ENCODE measurements around the gene WDR27.

WDR27 gene

GRCh38 chr6:169421586-169422264 lies 280.1 kb downstream of the WDR27 start:
- no peaks in the 10 kb centered on the region for H3K9me2 ChIP-seq (replicated peaks; ENCODE audit: low read depth, low read length)
- H3K27me3 ChIP-seq (ENCODE audit: insufficient read depth, low read length, poor library complexity, severe bottlenecking), result no peaks in the 10 kb centered on the region
- no peaks in the 10 kb centered on the region for H4K20me1 ChIP-seq (ENCODE audit: insufficient read depth, low read length, poor library complexity, severe bottlenecking)
- H3K4me1 ChIP-seq (ENCODE audit: insufficient read depth, low read length, poor library complexity, severe bottlenecking), result no peaks in the 10 kb centered on the region
- H3K36me3 ChIP-seq (ENCODE audit: insufficient read depth, low read length), result no peaks in the 10 kb centered on the region
- TF ChIP-seq CTCF (conservative IDR thresholded peaks at IDR 0.05; ENCODE audit: low read length), result no peak
- TF ChIP-seq EZH2phosphoT487 (IDR thresholded peaks at IDR 0.05; ENCODE audit: borderline replicate concordance), result no peak
- H3K79me2 ChIP-seq (ENCODE audit: insufficient read depth, low read length), result no peaks in the 10 kb centered on the region
- no peak overlapping the region for H2AFZ ChIP-seq (ENCODE audit: low read length)
- no peak overlapping the region for H3K4me2 ChIP-seq (ENCODE audit: low read depth, low read length, poor library complexity, severe bottlenecking)
- peaks cover 17% of the 10 kb centered on the region; the same call in 1 of the 2 replicates for H3K9me3 ChIP-seq (ENCODE audit: insufficient read depth, low read depth, low read length)
- no peaks in the 10 kb centered on the region for H3F3A ChIP-seq (ENCODE audit: low read depth)
- no peak overlapping the region for H3K9ac ChIP-seq (ENCODE audit: low read depth, low read length, poor library complexity, severe bottlenecking)
- no peak overlapping the region for H3K4me3 ChIP-seq (ENCODE audit: low read length, poor library complexity, severe bottlenecking)

- H3K79me2 ChIP-seq (ENCODE audit: insufficient read depth, low read length), result no peaks in the 10 kb centered on the region
- no peaks in the 10 kb centered on the region for H3K27me3 ChIP-seq (ENCODE audit: insufficient read depth, low read length, poor library complexity, severe bottlenecking)
- no peak overlapping the region for H3K4me2 ChIP-seq (ENCODE audit: low read depth, low read length, poor library complexity, severe bottlenecking)
- no peak overlapping the region for H3K9ac ChIP-seq (ENCODE audit: low read depth, low read length, poor library complexity, severe bottlenecking)
- TF ChIP-seq CTCF (conservative IDR thresholded peaks at IDR 0.05; ENCODE audit: low read length) (no peak), EZH2phosphoT487 (IDR thresholded peaks at IDR 0.05; ENCODE audit: borderline replicate concordance) (no peak)
- H3F3A ChIP-seq (ENCODE audit: low read depth), result no peaks in the 10 kb centered on the region
- H3K4me1 ChIP-seq (ENCODE audit: insufficient read depth, low read length, poor library complexity, severe bottlenecking), result no peaks in the 10 kb centered on the region
- no peak overlapping the region for H3K4me3 ChIP-seq (ENCODE audit: low read length, poor library complexity, severe bottlenecking)
- no peak overlapping the region for H2AFZ ChIP-seq (ENCODE audit: low read length)
- no peaks in the 10 kb centered on the region for H3K9me2 ChIP-seq (replicated peaks; ENCODE audit: low read depth, low read length)
- no peaks in the 10 kb centered on the region for H4K20me1 ChIP-seq (ENCODE audit: insufficient read depth, low read length, poor library complexity, severe bottlenecking)
- H3K36me3 ChIP-seq (ENCODE audit: insufficient read depth, low read length), result no peaks in the 10 kb centered on the region
- peaks cover 17% of the 10 kb centered on the region; the same call in 1 of the 2 replicates for H3K9me3 ChIP-seq (ENCODE audit: insufficient read depth, low read depth, low read length)
Measured at GRCh38 chr6:169420912-169421543, 280.8 kb downstream of the WDR27 start.

GRCh38 chr6:169417101-169417500 lies 284.7 kb downstream of the WDR27 start:
- no peaks in the 10 kb centered on the region for H4K20me1 ChIP-seq (ENCODE audit: insufficient read depth, low read length, poor library complexity, severe bottlenecking)
- H3K27me3 ChIP-seq (ENCODE audit: insufficient read depth, low read length, poor library complexity, severe bottlenecking), result no peaks in the 10 kb centered on the region
- no peaks in the 10 kb centered on the region for H3K9me2 ChIP-seq (replicated peaks; ENCODE audit: low read depth, low read length)
- no peaks in the 10 kb centered on the region for H3K79me2 ChIP-seq (ENCODE audit: insufficient read depth, low read length)
- TF ChIP-seq EZH2phosphoT487 (IDR thresholded peaks at IDR 0.05; ENCODE audit: borderline replicate concordance) (no peak), CTCF (conservative IDR thresholded peaks at IDR 0.05; ENCODE audit: low read length) (no peak)
- H2AFZ ChIP-seq (ENCODE audit: low read length), result no peak overlapping the region
- H3K9me3 ChIP-seq (ENCODE audit: insufficient read depth, low read depth, low read length), result peaks cover 11% of the 10 kb centered on the region; the same call in 1 of the 2 replicates
- no peaks in the 10 kb centered on the region for H3F3A ChIP-seq (ENCODE audit: low read depth)
- no peaks in the 10 kb centered on the region for H3K4me1 ChIP-seq (ENCODE audit: insufficient read depth, low read length, poor library complexity, severe bottlenecking)
- H3K4me2 ChIP-seq (ENCODE audit: low read depth, low read length, poor library complexity, severe bottlenecking), result no peak overlapping the region
- H3K36me3 ChIP-seq (ENCODE audit: insufficient read depth, low read length), result no peaks in the 10 kb centered on the region
- H3K9ac ChIP-seq (ENCODE audit: low read depth, low read length, poor library complexity, severe bottlenecking), result no peak overlapping the region
- H3K4me3 ChIP-seq (ENCODE audit: low read length, poor library complexity, severe bottlenecking), result no peak overlapping the region

Data from Loucy (cell line).